Measurements from ENCODE around the gene MDFIC.

The MDFIC gene

DNA sequence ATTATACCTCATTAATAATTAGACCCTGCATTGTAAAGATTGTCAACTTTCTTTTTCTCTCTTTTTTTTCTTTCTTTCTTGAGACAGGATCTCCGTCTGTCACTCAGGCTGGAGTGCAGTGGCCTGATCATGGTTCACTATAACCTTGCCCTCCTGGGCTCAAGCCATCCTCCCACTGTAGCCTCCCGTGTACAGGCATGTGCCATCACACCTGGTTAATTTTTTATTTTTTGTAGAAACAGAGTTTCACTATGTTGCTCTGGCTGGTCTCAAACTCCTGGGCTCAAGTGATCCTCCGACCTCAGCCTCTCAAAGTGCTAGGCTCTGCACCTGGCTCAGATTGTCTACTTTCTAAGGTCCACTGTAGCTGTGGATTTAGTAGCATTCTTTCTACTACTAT, 50.7 kb downstream of the MDFIC start:
- H3K36me3 ChIP-seq (ENCODE audit: insufficient read depth, low read length), result no peaks in the 10 kb centered on the region
- H3K4me2 ChIP-seq (ENCODE audit: low read depth, low read length, poor library complexity, severe bottlenecking), result no peak overlapping the region
- H3K4me1 ChIP-seq (ENCODE audit: insufficient read depth, low read length, poor library complexity, severe bottlenecking), result no peaks in the 10 kb centered on the region
- H3K9ac ChIP-seq (ENCODE audit: low read depth, low read length, poor library complexity, severe bottlenecking), result no peak overlapping the region
- H3K27me3 ChIP-seq (ENCODE audit: insufficient read depth, low read length, poor library complexity, severe bottlenecking), result no peaks in the 10 kb centered on the region
- no peaks in the 10 kb centered on the region for H3K9me3 ChIP-seq (ENCODE audit: insufficient read depth, low read depth, low read length)
- no peak overlapping the region for H2AFZ ChIP-seq (ENCODE audit: low read length)
- H3F3A ChIP-seq (ENCODE audit: low read depth), result no peaks in the 10 kb centered on the region
- no peak overlapping the region for H3K4me3 ChIP-seq (ENCODE audit: low read length, poor library complexity, severe bottlenecking)
- no peaks in the 10 kb centered on the region for H4K20me1 ChIP-seq (ENCODE audit: insufficient read depth, low read length, poor library complexity, severe bottlenecking)
- no peaks in the 10 kb centered on the region for H3K79me2 ChIP-seq (ENCODE audit: insufficient read depth, low read length)
- TF ChIP-seq, protein P1, sequence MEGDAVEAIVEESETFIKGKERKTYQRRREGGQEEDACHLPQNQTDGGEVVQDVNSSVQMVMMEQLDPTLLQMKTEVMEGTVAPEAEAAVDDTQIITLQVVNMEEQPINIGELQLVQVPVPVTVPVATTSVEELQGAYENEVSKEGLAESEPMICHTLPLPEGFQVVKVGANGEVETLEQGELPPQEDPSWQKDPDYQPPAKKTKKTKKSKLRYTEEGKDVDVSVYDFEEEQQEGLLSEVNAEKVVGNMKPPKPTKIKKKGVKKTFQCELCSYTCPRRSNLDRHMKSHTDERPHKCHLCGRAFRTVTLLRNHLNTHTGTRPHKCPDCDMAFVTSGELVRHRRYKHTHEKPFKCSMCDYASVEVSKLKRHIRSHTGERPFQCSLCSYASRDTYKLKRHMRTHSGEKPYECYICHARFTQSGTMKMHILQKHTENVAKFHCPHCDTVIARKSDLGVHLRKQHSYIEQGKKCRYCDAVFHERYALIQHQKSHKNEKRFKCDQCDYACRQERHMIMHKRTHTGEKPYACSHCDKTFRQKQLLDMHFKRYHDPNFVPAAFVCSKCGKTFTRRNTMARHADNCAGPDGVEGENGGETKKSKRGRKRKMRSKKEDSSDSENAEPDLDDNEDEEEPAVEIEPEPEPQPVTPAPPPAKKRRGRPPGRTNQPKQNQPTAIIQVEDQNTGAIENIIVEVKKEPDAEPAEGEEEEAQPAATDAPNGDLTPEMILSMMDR (conservative IDR thresholded peaks at IDR 0.05; ENCODE audit: low read length), result no peak
- TF ChIP-seq EZH2phosphoT487 (IDR thresholded peaks at IDR 0.05; ENCODE audit: borderline replicate concordance), result no peak
- no peaks in the 10 kb centered on the region for H3K9me2 ChIP-seq (replicated peaks; ENCODE audit: low read depth, low read length)

DNA sequence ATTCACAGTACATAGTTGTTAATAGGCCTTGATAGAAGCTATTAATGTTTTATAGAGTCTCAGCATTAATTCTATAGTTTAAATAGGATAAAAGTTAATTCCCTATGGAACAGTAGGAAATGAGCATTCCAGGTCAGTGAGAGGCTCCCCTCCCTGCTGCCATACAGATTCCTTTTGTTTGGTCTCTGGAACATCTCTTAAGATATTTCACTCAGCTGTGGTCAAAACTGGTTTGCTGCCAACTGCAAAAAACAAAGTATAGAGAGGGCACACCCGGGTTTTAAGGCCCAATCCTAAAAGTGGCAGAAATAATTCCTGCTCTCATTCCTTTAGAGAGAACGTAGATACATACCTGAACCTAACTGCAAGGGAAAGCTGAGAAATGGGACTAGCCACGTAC, 51.3 kb downstream of the MDFIC start:
- no peaks in the 10 kb centered on the region for H3K36me3 ChIP-seq (ENCODE audit: insufficient read depth, low read length)
- no peaks in the 10 kb centered on the region for H3K27me3 ChIP-seq (ENCODE audit: insufficient read depth, low read length, poor library complexity, severe bottlenecking)
- H3K9me3 ChIP-seq (ENCODE audit: insufficient read depth, low read depth, low read length), result no peaks in the 10 kb centered on the region
- no peaks in the 10 kb centered on the region for H4K20me1 ChIP-seq (ENCODE audit: insufficient read depth, low read length, poor library complexity, severe bottlenecking)
- H2AFZ ChIP-seq (ENCODE audit: low read length), result no peak overlapping the region
- no peak overlapping the region for H3K9ac ChIP-seq (ENCODE audit: low read depth, low read length, poor library complexity, severe bottlenecking)
- no peak overlapping the region for H3K4me3 ChIP-seq (ENCODE audit: low read length, poor library complexity, severe bottlenecking)
- no peak overlapping the region for H3K4me2 ChIP-seq (ENCODE audit: low read depth, low read length, poor library complexity, severe bottlenecking)
- H3K4me1 ChIP-seq (ENCODE audit: insufficient read depth, low read length, poor library complexity, severe bottlenecking), result no peaks in the 10 kb centered on the region
- no peaks in the 10 kb centered on the region for H3K9me2 ChIP-seq (replicated peaks; ENCODE audit: low read depth, low read length)
- TF ChIP-seq, protein P1 (conservative IDR thresholded peaks at IDR 0.05; ENCODE audit: low read length), result no peak
- no peak for TF ChIP-seq EZH2phosphoT487 (IDR thresholded peaks at IDR 0.05; ENCODE audit: borderline replicate concordance)
- no peaks in the 10 kb centered on the region for H3K79me2 ChIP-seq (ENCODE audit: insufficient read depth, low read length)
- H3F3A ChIP-seq (ENCODE audit: low read depth), result no peaks in the 10 kb centered on the region

DNA sequence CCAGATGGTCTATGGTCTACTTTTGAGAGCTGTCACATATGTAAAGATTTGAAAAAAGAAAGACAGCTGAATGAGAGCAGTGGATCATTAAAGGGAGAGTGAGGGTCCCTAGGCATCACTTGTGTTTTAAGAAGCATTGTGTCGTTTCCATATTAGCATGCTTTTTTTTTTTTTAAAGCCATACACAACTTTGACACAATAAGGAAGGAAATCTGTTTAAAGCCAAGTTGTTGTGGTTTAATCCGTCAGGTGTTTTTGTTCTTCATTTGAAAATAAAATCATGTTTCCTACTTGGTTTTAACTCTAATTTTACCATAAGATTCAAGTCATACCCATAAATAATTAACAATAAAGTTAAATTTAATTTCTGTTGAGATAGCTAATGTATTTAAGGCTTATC, 53.5 kb downstream of the MDFIC start:
- Histone ChIP-seq H3K9me2 (replicated peaks; ENCODE audit: low read depth, low read length) (no peaks in the 10 kb centered on the region), H3K9ac (ENCODE audit: low read depth, low read length, poor library complexity, severe bottlenecking) (no peak overlapping the region), H3K4me1 (ENCODE audit: insufficient read depth, low read length, poor library complexity, severe bottlenecking) (no peaks in the 10 kb centered on the region), H3K79me2 (ENCODE audit: insufficient read depth, low read length) (no peaks in the 10 kb centered on the region), H3K4me2 (ENCODE audit: low read depth, low read length, poor library complexity, severe bottlenecking) (no peak overlapping the region), H4K20me1 (ENCODE audit: insufficient read depth, low read length, poor library complexity, severe bottlenecking) (no peaks in the 10 kb centered on the region), H3K4me3 (ENCODE audit: low read length, poor library complexity, severe bottlenecking) (no peak overlapping the region), H3F3A (ENCODE audit: low read depth) (no peaks in the 10 kb centered on the region), H3K9me3 (ENCODE audit: insufficient read depth, low read depth, low read length) (no peaks in the 10 kb centered on the region), H3K27me3 (ENCODE audit: insufficient read depth, low read length, poor library complexity, severe bottlenecking) (no peaks in the 10 kb centered on the region), H2AFZ (ENCODE audit: low read length) (no peak overlapping the region), H3K36me3 (ENCODE audit: insufficient read depth, low read length) (no peaks in the 10 kb centered on the region)
- TF ChIP-seq EZH2phosphoT487 (IDR thresholded peaks at IDR 0.05; ENCODE audit: borderline replicate concordance), result no peak
- TF ChIP-seq, protein P1 (conservative IDR thresholded peaks at IDR 0.05; ENCODE audit: low read length), result no peak

Data from Loucy (cell line).